HepG2 (cell line): ENCODE results near the gene FAM222A. TPM values are rescaled to one million over a fixed set of nuclear protein-coding genes. Genes with fewer than 3 reads are reported as not detected.

Experiments used
- ATM ChIP-seq: fragments of 450-650 bp; IDR thresholded peaks from 2 replicates; pipeline ENCODE4 v1.7.1; 2017; ENCODE audit warnings: mild to moderate bottlenecking, borderline replicate concordance
- GLI4 ChIP-seq: sonication (generic); formaldehyde crosslinking; IDR thresholded peaks from 2 replicates; pipeline ENCODE4 v1.5.1; 2020; ENCODE audit warnings: missing genetic modification reagents, mild to moderate bottlenecking, moderate library complexity, borderline replicate concordance
- HNF4A ChIP-seq: sonication (generic); formaldehyde crosslinking; IDR thresholded peaks from 2 replicates; pipeline ENCODE4 v1.4.0; 2020; ENCODE audit warnings: missing genetic modification reagents
- HNRNPH1 ChIP-seq: fragments of 200-400 bp; formaldehyde crosslinking; optimal IDR thresholded peaks from 2 replicates; pipeline ENCODE3; 2017; ENCODE audit warnings: mild to moderate bottlenecking, low read depth, low read length
- JUNB ChIP-seq: sonication (generic); formaldehyde crosslinking; IDR thresholded peaks from 2 replicates; pipeline ENCODE4 v1.8.0; 2022; ENCODE audit warnings: missing genetic modification reagents, mild to moderate bottlenecking, borderline replicate concordance
- MBD4 ChIP-seq: IDR thresholded peaks from 2 replicates; pipeline ENCODE4 v1.6.1; 2012; ENCODE audit warnings: low read length, inconsistent platforms, borderline replicate concordance
- MIXL1 ChIP-seq: IDR thresholded peaks from 2 replicates; pipeline ENCODE4 v1.6.1; 2016
- MXD4 ChIP-seq: IDR thresholded peaks from 2 replicates; pipeline ENCODE4 v1.6.1; 2016; ENCODE audit warnings: mild to moderate bottlenecking, missing biosample characterization, missing genetic modification reagents
- NFE2L1 ChIP-seq: sonication (generic); formaldehyde crosslinking; IDR thresholded peaks from 2 replicates; pipeline ENCODE4 v1.4.0; 2020; ENCODE audit warnings: missing genetic modification reagents, mild to moderate bottlenecking, borderline replicate concordance
- NFRKB ChIP-seq: fragments of 450-650 bp; IDR thresholded peaks from 2 replicates; pipeline ENCODE4 v1.6.1; 2017
- NRL ChIP-seq: sonication (generic); formaldehyde crosslinking; IDR thresholded peaks from 2 replicates; pipeline ENCODE4 v1.5.0; 2020; ENCODE audit warnings: missing genetic modification reagents, mild to moderate bottlenecking, moderate library complexity, borderline replicate concordance
- SUZ12 ChIP-seq: fragments of 150-350 bp; IDR thresholded peaks from 2 replicates; pipeline ENCODE4 v1.6.1; 2014; ENCODE audit warnings: low read depth, low read length
- U2AF2 ChIP-seq: fragments of 200-400 bp; formaldehyde crosslinking; IDR thresholded peaks from 2 replicates; pipeline ENCODE4 v1.6.1; 2017; ENCODE audit warnings: low read depth, mild to moderate bottlenecking, low read length
- ZFX ChIP-seq: sonication (generic); formaldehyde crosslinking; IDR thresholded peaks from 2 replicates; pipeline ENCODE4 v1.4.0; 2020; ENCODE audit warnings: mild to moderate bottlenecking, low read depth, missing genetic modification reagents, moderate library complexity
- ZFYVE20 ChIP-seq: sonication (generic); formaldehyde crosslinking; IDR thresholded peaks from 2 replicates; pipeline ENCODE4 v1.8.0; 2023; ENCODE audit warnings: low read depth, mild to moderate bottlenecking, moderate library complexity, missing genetic modification reagents, borderline replicate concordance
- ZKSCAN8 ChIP-seq: IDR thresholded peaks from 2 replicates; pipeline ENCODE4 v1.6.1; 2016; ENCODE audit warnings: borderline replicate concordance, missing genetic modification reagents, missing compliant biosample characterization
- ZMYM3 ChIP-seq: sonication (generic); formaldehyde crosslinking; IDR thresholded peaks from 2 replicates; pipeline ENCODE4 v1.5.1; 2020; ENCODE audit warnings: mild to moderate bottlenecking, missing genetic modification reagents
- ZNF224 ChIP-seq: sonication (generic); formaldehyde crosslinking; IDR thresholded peaks from 2 replicates; pipeline ENCODE4 v1.5.0; 2020; ENCODE audit warnings: mild to moderate bottlenecking, missing genetic modification reagents
- ZNF296 ChIP-seq: sonication (generic); formaldehyde crosslinking; conservative IDR thresholded peaks from 2 replicates; pipeline ENCODE4 v1.5.0; 2020; ENCODE audit warnings: mild to moderate bottlenecking, missing genetic modification reagents
- ZNF546 ChIP-seq: sonication (generic); formaldehyde crosslinking; conservative IDR thresholded peaks from 2 replicates; pipeline ENCODE4 v1.8.1; 2023; ENCODE audit warnings: mild to moderate bottlenecking, missing genetic modification reagents
- ZNF567 ChIP-seq: sonication (generic); formaldehyde crosslinking; IDR thresholded peaks from 2 replicates; pipeline ENCODE4 v1.8.1; 2023; ENCODE audit warnings: mild to moderate bottlenecking, missing genetic modification reagents, borderline replicate concordance
- ZNF879 ChIP-seq: sonication (generic); formaldehyde crosslinking; IDR thresholded peaks from 2 replicates; pipeline ENCODE4 v1.8.1; 2023; ENCODE audit warnings: missing genetic modification reagents
- ZSCAN31 ChIP-seq: sonication (generic); formaldehyde crosslinking; IDR thresholded peaks from 2 replicates; pipeline ENCODE4 v1.5.0; 2020; ENCODE audit warnings: low read depth, mild to moderate bottlenecking, missing genetic modification reagents
- polyA plus RNA-seq, 8 experiments: library from polyadenylated mRNA; depleted of rRNA in 3 of 8; stranded (reverse) in 7 of 8; unstranded in 1 of 8; fragments of >200 nt; fragmentation: Illumina TruSeq in 4 of 8; extraction: Trizol in 4 of 8; gene quantifications; 2 replicates each; pipeline versions ENCODE4 v1.2.1 to v1.2.3, GENCODE V29; 2011 to 2016; ENCODE audit warnings: low read depth in 4 of 8, missing spikeins in 1 of 8, mixed read lengths in 1 of 8; ENCODE audit not compliant: insufficient read depth in 1 of 8
- total RNA-seq, 5 experiments: library from RNA; depleted of rRNA; stranded (reverse); fragments of >200 nt; fragmentation: Illumina TruSeq; extraction: Trizol; gene quantifications; 2 replicates each; pipeline ENCODE4 v1.2.3, GENCODE V29; 2016; ENCODE audit warnings: low read depth in 1 of 5
- TF ChIP-seq, protein P1 (sequence below): sonication (generic); formaldehyde crosslinking; IDR thresholded peaks from 2 replicates; pipeline ENCODE4 v1.8.0; 2022; ENCODE audit warnings: missing genetic modification reagents, mild to moderate bottlenecking, moderate library complexity, borderline replicate concordance
- TF ChIP-seq, protein P2 (sequence below): sonication (generic); formaldehyde crosslinking; IDR thresholded peaks from 2 replicates; pipeline ENCODE4 v1.8.0; 2022; ENCODE audit warnings: missing genetic modification reagents, mild to moderate bottlenecking, borderline replicate concordance
- TF ChIP-seq, protein P3 (sequence below): sonication (generic); formaldehyde crosslinking; IDR thresholded peaks from 2 replicates; pipeline ENCODE4 v1.4.0; 2020; ENCODE audit warnings: missing genetic modification reagents, borderline replicate concordance
- TF ChIP-seq, protein P4 (sequence below): sonication (generic); formaldehyde crosslinking; IDR thresholded peaks from 2 replicates; pipeline ENCODE4 v1.5.0; 2020; ENCODE audit warnings: missing genetic modification reagents

The FAM222A gene
- total and polyA plus RNA-seq, 2 of the 13 experiments (the other 11 are each of a cell fraction or from before 2014, with no cell fraction given): 2.7 to 9.6 TPM

DNA sequence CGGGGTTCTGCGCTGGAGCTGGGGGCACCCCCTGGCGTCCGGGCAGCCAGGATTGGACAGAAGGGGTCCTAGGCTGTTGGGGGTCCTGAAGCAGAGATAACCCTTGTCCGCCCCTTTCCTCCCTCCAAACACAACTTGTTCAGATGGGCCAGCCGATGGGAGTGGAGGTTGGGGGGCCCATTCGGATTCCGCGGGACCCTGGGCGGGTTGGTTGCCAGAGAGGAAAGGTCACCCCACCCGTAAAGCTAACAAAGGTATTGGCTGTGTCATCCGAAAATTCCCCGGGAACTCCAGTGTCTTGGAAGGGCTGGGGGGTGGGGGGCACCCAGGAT lies 1.3 kb downstream of the FAM222A start (continued):
- TF ChIP-seq NFE2L1: no peak
- no peak for TF ChIP-seq JUNB (CRISPR knock-in tag)
- TF ChIP-seq NRL (CRISPR knock-in tag): no peak
- TF ChIP-seq HNRNPH1: no peak
- TF ChIP-seq, protein P1, sequence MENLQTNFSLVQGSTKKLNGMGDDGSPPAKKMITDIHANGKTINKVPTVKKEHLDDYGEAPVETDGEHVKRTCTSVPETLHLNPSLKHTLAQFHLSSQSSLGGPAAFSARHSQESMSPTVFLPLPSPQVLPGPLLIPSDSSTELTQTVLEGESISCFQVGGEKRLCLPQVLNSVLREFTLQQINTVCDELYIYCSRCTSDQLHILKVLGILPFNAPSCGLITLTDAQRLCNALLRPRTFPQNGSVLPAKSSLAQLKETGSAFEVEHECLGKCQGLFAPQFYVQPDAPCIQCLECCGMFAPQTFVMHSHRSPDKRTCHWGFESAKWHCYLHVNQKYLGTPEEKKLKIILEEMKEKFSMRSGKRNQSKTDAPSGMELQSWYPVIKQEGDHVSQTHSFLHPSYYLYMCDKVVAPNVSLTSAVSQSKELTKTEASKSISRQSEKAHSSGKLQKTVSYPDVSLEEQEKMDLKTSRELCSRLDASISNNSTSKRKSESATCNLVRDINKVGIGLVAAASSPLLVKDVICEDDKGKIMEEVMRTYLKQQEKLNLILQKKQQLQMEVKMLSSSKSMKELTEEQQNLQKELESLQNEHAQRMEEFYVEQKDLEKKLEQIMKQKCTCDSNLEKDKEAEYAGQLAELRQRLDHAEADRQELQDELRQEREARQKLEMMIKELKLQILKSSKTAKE (CRISPR knock-in tag): no peak
- no peak for TF ChIP-seq ZSCAN31 (CRISPR knock-in tag)
- TF ChIP-seq, protein P2, sequence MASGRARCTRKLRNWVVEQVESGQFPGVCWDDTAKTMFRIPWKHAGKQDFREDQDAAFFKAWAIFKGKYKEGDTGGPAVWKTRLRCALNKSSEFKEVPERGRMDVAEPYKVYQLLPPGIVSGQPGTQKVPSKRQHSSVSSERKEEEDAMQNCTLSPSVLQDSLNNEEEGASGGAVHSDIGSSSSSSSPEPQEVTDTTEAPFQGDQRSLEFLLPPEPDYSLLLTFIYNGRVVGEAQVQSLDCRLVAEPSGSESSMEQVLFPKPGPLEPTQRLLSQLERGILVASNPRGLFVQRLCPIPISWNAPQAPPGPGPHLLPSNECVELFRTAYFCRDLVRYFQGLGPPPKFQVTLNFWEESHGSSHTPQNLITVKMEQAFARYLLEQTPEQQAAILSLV (CRISPR knock-in tag): no peak
- no peak for TF ChIP-seq GLI4
- TF ChIP-seq ATM: no peak
- TF ChIP-seq ZNF879: 0 out of 2 replicates have a peak, but pooled peaks have one; percentile 14
- TF ChIP-seq ZNF567 (CRISPR knock-in tag): no peak
- TF ChIP-seq MIXL1 (CRISPR knock-in tag): no peak
- no peak for TF ChIP-seq ZMYM3 (CRISPR knock-in tag)
- no peak for TF ChIP-seq SUZ12
- TF ChIP-seq MBD4: no peak
- TF ChIP-seq, protein P3, sequence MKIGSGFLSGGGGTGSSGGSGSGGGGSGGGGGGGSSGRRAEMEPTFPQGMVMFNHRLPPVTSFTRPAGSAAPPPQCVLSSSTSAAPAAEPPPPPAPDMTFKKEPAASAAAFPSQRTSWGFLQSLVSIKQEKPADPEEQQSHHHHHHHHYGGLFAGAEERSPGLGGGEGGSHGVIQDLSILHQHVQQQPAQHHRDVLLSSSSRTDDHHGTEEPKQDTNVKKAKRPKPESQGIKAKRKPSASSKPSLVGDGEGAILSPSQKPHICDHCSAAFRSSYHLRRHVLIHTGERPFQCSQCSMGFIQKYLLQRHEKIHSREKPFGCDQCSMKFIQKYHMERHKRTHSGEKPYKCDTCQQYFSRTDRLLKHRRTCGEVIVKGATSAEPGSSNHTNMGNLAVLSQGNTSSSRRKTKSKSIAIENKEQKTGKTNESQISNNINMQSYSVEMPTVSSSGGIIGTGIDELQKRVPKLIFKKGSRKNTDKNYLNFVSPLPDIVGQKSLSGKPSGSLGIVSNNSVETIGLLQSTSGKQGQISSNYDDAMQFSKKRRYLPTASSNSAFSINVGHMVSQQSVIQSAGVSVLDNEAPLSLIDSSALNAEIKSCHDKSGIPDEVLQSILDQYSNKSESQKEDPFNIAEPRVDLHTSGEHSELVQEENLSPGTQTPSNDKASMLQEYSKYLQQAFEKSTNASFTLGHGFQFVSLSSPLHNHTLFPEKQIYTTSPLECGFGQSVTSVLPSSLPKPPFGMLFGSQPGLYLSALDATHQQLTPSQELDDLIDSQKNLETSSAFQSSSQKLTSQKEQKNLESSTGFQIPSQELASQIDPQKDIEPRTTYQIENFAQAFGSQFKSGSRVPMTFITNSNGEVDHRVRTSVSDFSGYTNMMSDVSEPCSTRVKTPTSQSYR (CRISPR knock-in tag): no peak
- no peak for TF ChIP-seq ZNF546 (CRISPR knock-in tag)
- no peak for TF ChIP-seq NFRKB
- 0 out of 2 replicates have a peak, but pooled peaks have one; percentile 52 for TF ChIP-seq ZNF296
- TF ChIP-seq MXD4 (CRISPR knock-in tag): no peak
- TF ChIP-seq, protein P4, sequence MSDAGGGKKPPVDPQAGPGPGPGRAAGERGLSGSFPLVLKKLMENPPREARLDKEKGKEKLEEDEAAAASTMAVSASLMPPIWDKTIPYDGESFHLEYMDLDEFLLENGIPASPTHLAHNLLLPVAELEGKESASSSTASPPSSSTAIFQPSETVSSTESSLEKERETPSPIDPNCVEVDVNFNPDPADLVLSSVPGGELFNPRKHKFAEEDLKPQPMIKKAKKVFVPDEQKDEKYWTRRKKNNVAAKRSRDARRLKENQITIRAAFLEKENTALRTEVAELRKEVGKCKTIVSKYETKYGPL (CRISPR knock-in tag): no peak
- TF ChIP-seq U2AF2: no peak
- no peak for TF ChIP-seq ZNF224 (CRISPR knock-in tag)
- no peak for TF ChIP-seq ZKSCAN8 (CRISPR knock-in tag)
- no peak for TF ChIP-seq ZFX (CRISPR knock-in tag)
- TF ChIP-seq HNF4A: no peak
- TF ChIP-seq ZFYVE20 (CRISPR knock-in tag): no peak
